SU-DHL-6 (cell line): ENCODE measurements around the gene APRT.

Experiments used
- H2AFZ ChIP-seq: fragments of 200-600 bp; sonication (generic); 2 replicates; pipeline ENCODE4 v1.6.1; 2014; ENCODE audit warnings: low read depth, mild to moderate bottlenecking, moderate library complexity, mixed read lengths, antibody characterized with exemption, low read length; ENCODE audit not compliant: severe bottlenecking
- H3F3A ChIP-seq: fragments of 200-600 bp; shearing (Covaris generic); 2 replicates; pipeline ENCODE4 v1.6.0; 2016; ENCODE audit warnings: antibody characterized with exemption, mild to moderate bottlenecking; ENCODE audit not compliant: insufficient read depth
- H3K27ac ChIP-seq: fragments of 200-600 bp; sonication (generic); 2 replicates; pipeline ENCODE4 v1.5.1; 2016; ENCODE audit warnings: low read depth, mild to moderate bottlenecking, low read length, moderate library complexity, mixed read lengths
- H3K27me3 ChIP-seq: fragments of 200-600 bp; sonication (generic), shearing (Covaris generic); 2 replicates; pipeline ENCODE4 v1.6.0; 2014; ENCODE audit warnings: mild to moderate bottlenecking, low read length
- H3K36me3 ChIP-seq: fragments of 200-600 bp; sonication (generic); 2 replicates; pipeline ENCODE4 v1.6.1; 2014; ENCODE audit warnings: mild to moderate bottlenecking, low read length, mixed read lengths
- H3K4me2 ChIP-seq: fragments of 300-600, 200-600 bp; shearing (Covaris generic), sonication (generic); 2 replicates; pipeline ENCODE4 v1.6.0; 2014; ENCODE audit warnings: low read length, low read depth, mild to moderate bottlenecking; ENCODE audit not compliant: poor library complexity, severe bottlenecking
- H3K4me3 ChIP-seq: fragments of 200-600 bp; sonication (generic); 2 replicates; pipeline ENCODE4 v1.5.1; 2014; ENCODE audit warnings: antibody characterized with exemption, low read length, mild to moderate bottlenecking, mixed read lengths; ENCODE audit not compliant: insufficient read depth, poor library complexity, severe bottlenecking
- H3K79me2 ChIP-seq: fragments of 200-600 bp; sonication (generic); 2 replicates; pipeline ENCODE4 v1.6.1; 2014; ENCODE audit warnings: mild to moderate bottlenecking, low read length, moderate library complexity; ENCODE audit not compliant: insufficient read depth
- H3K9ac ChIP-seq: fragments of 200-600 bp; sonication (generic); 2 replicates; pipeline ENCODE4 v1.7.0; 2014; ENCODE audit warnings: mild to moderate bottlenecking, low read length
- H3K9me2 ChIP-seq: fragments of 200-600 bp; sonication (generic); replicated peaks from 2 replicates; pipeline ENCODE4 v1.6.1; 2014; ENCODE audit warnings: low read length; ENCODE audit not compliant: insufficient read depth
- H3K9me3 ChIP-seq: fragments of 200-600 bp; sonication (generic); 2 replicates; pipeline ENCODE4 v1.6.1; 2014; ENCODE audit warnings: low read length, mixed read lengths; ENCODE audit not compliant: insufficient read depth
- H4K20me1 ChIP-seq: fragments of 200-600 bp; sonication (generic); 2 replicates; pipeline ENCODE4 v1.6.1; 2014; ENCODE audit warnings: low read depth, mild to moderate bottlenecking, antibody characterized with exemption, low read length, moderate library complexity, mixed read lengths
- CTCF ChIP-seq: fragments of 200-600 bp; sonication (generic); IDR thresholded peaks from one replicate; pipeline ENCODE4 v1.5.1; 2017; ENCODE audit warnings: antibody characterized with exemption, mild to moderate bottlenecking, low read length, moderate library complexity; ENCODE audit not compliant: insufficient read depth, poor library complexity, severe bottlenecking
- EZH2phosphoT487 ChIP-seq: fragments of 200-600 bp; sonication (generic), shearing (Covaris generic); conservative IDR thresholded peaks from 2 replicates; pipeline ENCODE4 v1.6.1; 2018; ENCODE audit warnings: mild to moderate bottlenecking, antibody characterized with exemption, low read length, moderate library complexity, mixed read lengths

APRT gene

GRCh38 chr16:88848557-88848956, 36.8 kb upstream of the APRT start:
- H3K4me2 ChIP-seq = no peak overlapping the region
- H3K9me2 ChIP-seq = no peaks in the 10 kb centered on the region
- no peaks in the 10 kb centered on the region for H3K36me3 ChIP-seq
- no peak overlapping the region for H2AFZ ChIP-seq
- H3K27me3 ChIP-seq = no peaks in the 10 kb centered on the region
- H3K9ac ChIP-seq = no peak overlapping the region
- TF ChIP-seq EZH2phosphoT487 (no peak), CTCF (no peak)
- no peaks in the 10 kb centered on the region for H3K9me3 ChIP-seq
- no peak overlapping the region for H3K27ac ChIP-seq
- H4K20me1 ChIP-seq = no peaks in the 10 kb centered on the region
- no peaks in the 10 kb centered on the region for H3F3A ChIP-seq
- H3K79me2 ChIP-seq = no peaks in the 10 kb centered on the region
- H3K4me3 ChIP-seq = no peak overlapping the region

DNA sequence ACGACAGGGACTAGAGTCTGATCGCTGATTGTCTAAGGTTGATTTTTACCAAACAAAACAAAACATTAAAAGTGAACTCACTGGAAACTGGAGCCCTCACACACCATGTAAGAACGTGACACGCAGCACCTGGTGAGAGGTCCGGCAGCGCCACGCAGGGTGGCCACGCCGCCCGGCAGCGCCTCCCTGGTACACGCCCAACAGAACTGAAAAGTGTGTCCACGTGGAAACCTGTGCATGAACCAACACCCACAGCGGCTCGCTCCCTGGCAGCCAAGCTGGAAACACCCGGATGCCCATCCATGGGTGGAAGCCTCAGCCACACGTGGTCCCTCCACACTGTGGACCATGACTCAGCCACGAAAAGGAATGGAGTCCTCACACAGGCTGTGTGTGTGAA, 35.9 kb upstream of the APRT start:
- no peak overlapping the region for H3K4me2 ChIP-seq
- H3K9ac ChIP-seq = no peak overlapping the region
- TF ChIP-seq CTCF = no peak
- TF ChIP-seq EZH2phosphoT487 = no peak
- H3K27ac ChIP-seq = no peak overlapping the region
- no peaks in the 10 kb centered on the region for H3K79me2 ChIP-seq
- no peaks in the 10 kb centered on the region for H4K20me1 ChIP-seq
- no peak overlapping the region for H3K4me3 ChIP-seq
- H3K36me3 ChIP-seq = no peaks in the 10 kb centered on the region
- no peaks in the 10 kb centered on the region for H3K9me3 ChIP-seq
- no peaks in the 10 kb centered on the region for H3F3A ChIP-seq
- no peaks in the 10 kb centered on the region for H3K27me3 ChIP-seq
- H3K9me2 ChIP-seq = no peaks in the 10 kb centered on the region
- no peak overlapping the region for H2AFZ ChIP-seq

DNA sequence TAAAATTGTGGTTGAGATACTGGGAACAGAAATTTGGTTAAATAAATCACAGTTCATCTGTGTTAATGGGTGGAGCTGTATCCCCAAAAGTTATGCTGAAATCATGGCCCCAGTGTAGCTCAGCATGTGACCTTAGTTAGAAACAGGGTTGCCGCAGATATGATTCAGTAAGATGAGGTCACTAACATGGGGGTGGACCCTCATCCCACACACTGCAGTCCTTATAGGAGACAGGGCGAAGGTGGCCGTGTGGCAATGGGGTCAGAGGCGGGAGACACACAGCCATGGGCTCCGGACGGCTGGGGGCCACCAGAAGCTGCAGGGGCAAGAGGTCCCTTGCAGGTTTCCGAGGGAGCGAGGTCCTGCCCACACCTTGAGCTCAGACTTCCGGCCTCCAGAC, 34.4 kb upstream of the APRT start:
- Histone ChIP-seq H3K27me3 (no peaks in the 10 kb centered on the region), H3F3A (no peaks in the 10 kb centered on the region), H4K20me1 (no peaks in the 10 kb centered on the region), H3K4me3 (no peak overlapping the region), H2AFZ (no peak overlapping the region), H3K9me3 (no peaks in the 10 kb centered on the region), H3K9me2 (no peaks in the 10 kb centered on the region), H3K4me2 (no peak overlapping the region), H3K36me3 (no peaks in the 10 kb centered on the region), H3K9ac (no peak overlapping the region), H3K27ac (no peak overlapping the region), H3K79me2 (no peaks in the 10 kb centered on the region)
- no peak for TF ChIP-seq CTCF
